HepG2 (cell line): ENCODE results near the gene IFI27L2. TPM values are rescaled to one million over a fixed set of nuclear protein-coding genes. Genes with fewer than 3 reads are reported as not detected.

Experiments
- ATAC-seq: fragments of 200-7000 bp; cut with Tn5 transposase; 3 replicates; pipeline ENCODE4 v1.9.1; 2020; ENCODE audit warnings: mild to moderate bottlenecking, moderate library complexity
- BruUV-seq: library from RNA; stranded (reverse); fragments of 400-500 nt; replicated peaks from 2 replicates; lab custom pipeline; 2021; lab: Mats Ljungman, UMichigan
- CTCF ChIA-PET: fragments of 300-600 bp; formaldehyde crosslinking; extraction: SDS; loops from one replicate; lab custom pipeline; 2021; ENCODE audit warnings: low total read pairs, inconsistent platforms, low intra/inter-chr PET ratio; lab: Yijun Ruan, JAX
- POLR2A ChIA-PET: fragments of 350-600 bp; sonication (Branson Sonifier 250); formaldehyde crosslinking; loops from one replicate; lab custom pipeline; 2020; ENCODE audit warnings: antibody characterized with exemption, inconsistent platforms; lab: Yijun Ruan, JAX
- DNase-seq: peaks from one replicate; pipeline ENCODE4 v3.0.0-alpha.2; 2015; ENCODE audit warnings: low spot score
- FAIRE-seq: peaks from 3 replicates; lab custom pipeline; 2011; peaks lifted over from hg19 to GRCh38; lab: Jason Lieb, UNC
- H2AFZ ChIP-seq: one replicate; pipeline ENCODE4 v1.6.1; 2011; ENCODE audit warnings: low read length, inconsistent platforms
- H3K27ac ChIP-seq: fragments of 300-600 bp; 3 replicates; pipeline ENCODE4 v1.8.0; 2011; ENCODE audit warnings: mixed run types, mild to moderate bottlenecking, mixed read lengths, low read length, inconsistent platforms; ENCODE audit not compliant: insufficient read depth; ENCODE audit errors: extremely low read length
- H3K27me3 ChIP-seq, 2 experiments: fragments of 200-600 bp in 1 of 2; 2 replicates in 1 of 2; 3 replicates in 1 of 2; pipeline versions ENCODE4 v1.6.0 to v1.8.0; 2011; ENCODE audit warnings: low read length in 2 of 2, mild to moderate bottlenecking in 2 of 2, moderate library complexity in 2 of 2, inconsistent platforms in 1 of 2; ENCODE audit not compliant: insufficient read depth in 2 of 2, control insufficient read depth in 1 of 2
- H3K36me3 ChIP-seq, 2 experiments: fragments of 200-600 bp in 1 of 2; replicated peaks in 1 of 2; 2 replicates in 1 of 2; 3 replicates in 1 of 2; pipeline versions ENCODE4 v1.5.1 to v1.8.0; 2011; ENCODE audit warnings: low read length in 2 of 2, inconsistent platforms in 1 of 2; ENCODE audit not compliant: insufficient read depth in 2 of 2, control insufficient read depth in 1 of 2
- H3K4me1 ChIP-seq: 2 replicates; pipeline ENCODE4 v1.5.1; 2012; ENCODE audit warnings: low read length, inconsistent platforms; ENCODE audit not compliant: insufficient read depth
- H3K4me2 ChIP-seq: 2 replicates; pipeline ENCODE4 v1.6.0; 2011; ENCODE audit warnings: low read depth, low read length, inconsistent platforms
- H3K4me3 ChIP-seq, 3 experiments: fragments of 200-600 bp in 1 of 3; sonication (generic), shearing (Covaris generic) in 1 of 3; replicated peaks in 1 of 3; 2 replicates each; pipeline ENCODE4 v1.5.1; 2011 to 2016; ENCODE audit warnings: low read length in 3 of 3, inconsistent platforms in 2 of 3, low read depth in 2 of 3, mild to moderate bottlenecking in 2 of 3, control low read depth in 1 of 3, mixed read lengths in 1 of 3; ENCODE audit not compliant: insufficient read depth in 1 of 3
- H3K79me2 ChIP-seq: one replicate; pipeline ENCODE4 v1.6.1; 2011; ENCODE audit warnings: low read length, inconsistent platforms; ENCODE audit not compliant: insufficient read depth
- H3K9ac ChIP-seq: 2 replicates; pipeline ENCODE4 v1.6.0; 2011; ENCODE audit warnings: mild to moderate bottlenecking, low read depth, low read length, inconsistent platforms; ENCODE audit not compliant: insufficient read depth
- H3K9me3 ChIP-seq: 2 replicates; pipeline ENCODE4 v1.5.1; 2012; ENCODE audit warnings: mild to moderate bottlenecking, low read length
- H4K20me1 ChIP-seq: 2 replicates; pipeline ENCODE4 v1.6.0; 2011; ENCODE audit warnings: inconsistent platforms, mild to moderate bottlenecking, low read length, moderate library complexity; ENCODE audit not compliant: insufficient read depth
- BRCA1 ChIP-seq: sonication (generic); formaldehyde crosslinking; IDR thresholded peaks from 2 replicates; pipeline ENCODE4 v1.4.0; 2020; ENCODE audit warnings: missing genetic modification reagents
- ETV5 ChIP-seq: IDR thresholded peaks from 2 replicates; pipeline ENCODE4 v1.6.1; 2018; ENCODE audit warnings: missing biosample characterization, missing genetic modification reagents, inconsistent platforms, borderline replicate concordance
- GABPB1 ChIP-seq: IDR thresholded peaks from 2 replicates; pipeline ENCODE4 v1.6.1; 2016; ENCODE audit warnings: mild to moderate bottlenecking, missing genetic modification reagents, moderate library complexity, missing compliant biosample characterization
- GLI4 ChIP-seq: sonication (generic); formaldehyde crosslinking; IDR thresholded peaks from 2 replicates; pipeline ENCODE4 v1.5.1; 2020; ENCODE audit warnings: missing genetic modification reagents, mild to moderate bottlenecking, moderate library complexity, borderline replicate concordance
- NRL ChIP-seq: sonication (generic); formaldehyde crosslinking; IDR thresholded peaks from 2 replicates; pipeline ENCODE4 v1.5.0; 2020; ENCODE audit warnings: missing genetic modification reagents, mild to moderate bottlenecking, moderate library complexity, borderline replicate concordance
- SAFB2 ChIP-seq: sonication (generic); formaldehyde crosslinking; IDR thresholded peaks from 2 replicates; pipeline ENCODE4 v1.5.1; 2020; ENCODE audit warnings: missing genetic modification reagents, low read depth, mild to moderate bottlenecking, borderline replicate concordance
- SCMH1 ChIP-seq: sonication (generic); formaldehyde crosslinking; IDR thresholded peaks from 2 replicates; pipeline ENCODE4 v1.9.0; 2021; ENCODE audit warnings: missing genetic modification reagents, mild to moderate bottlenecking, borderline replicate concordance
- SMARCC2 ChIP-seq: fragments of 450-650 bp; IDR thresholded peaks from 2 replicates; pipeline ENCODE4 v1.6.1; 2017; ENCODE audit warnings: antibody characterized with exemption, mild to moderate bottlenecking
- SOX13 ChIP-seq, 3 experiments: fragments of 450-650 bp in 1 of 3; sonication (generic) in 1 of 3; formaldehyde crosslinking in 1 of 3; IDR thresholded peaks in 2 of 3; conservative IDR thresholded peaks in 1 of 3; 2 replicates each; pipeline versions ENCODE4 v1.5.0 to v1.6.1; 2016 to 2020; ENCODE audit warnings: antibody characterized with exemption in 1 of 3, mild to moderate bottlenecking in 1 of 3, missing compliant biosample characterization in 1 of 3, missing genetic modification reagents in 1 of 3, moderate library complexity in 1 of 3
- SP4 ChIP-seq: sonication (generic); formaldehyde crosslinking; IDR thresholded peaks from 2 replicates; pipeline ENCODE4 v1.8.1; 2023; ENCODE audit warnings: mild to moderate bottlenecking, missing genetic modification reagents
- STAG1 ChIP-seq: sonication (generic); formaldehyde crosslinking; IDR thresholded peaks from 2 replicates; pipeline ENCODE4 v1.4.0; 2020; ENCODE audit warnings: missing genetic modification reagents
- TCF7L2 ChIP-seq: IDR thresholded peaks from 2 replicates; pipeline ENCODE4 v1.6.1; 2011; ENCODE audit warnings: mild to moderate bottlenecking, low read depth, low read length, moderate library complexity
- ZNF234 ChIP-seq: sonication (generic); formaldehyde crosslinking; conservative IDR thresholded peaks from 2 replicates; pipeline ENCODE4 v1.5.1; 2020; ENCODE audit warnings: mild to moderate bottlenecking, missing genetic modification reagents
- ZNF274 ChIP-seq: sonication (generic); formaldehyde crosslinking; IDR thresholded peaks from 2 replicates; pipeline ENCODE4 v1.5.1; 2020; ENCODE audit warnings: mild to moderate bottlenecking, missing genetic modification reagents
- ZNF331 ChIP-seq: sonication (generic); formaldehyde crosslinking; IDR thresholded peaks from 2 replicates; pipeline ENCODE4 v1.4.0; 2020; ENCODE audit warnings: missing genetic modification reagents
- ZNF75D ChIP-seq: sonication (generic); formaldehyde crosslinking; IDR thresholded peaks from 2 replicates; pipeline ENCODE4 v1.8.1; 2023; ENCODE audit warnings: missing genetic modification reagents, mild to moderate bottlenecking, borderline replicate concordance
- WGBS: methylation state at CpG from one replicate; pipeline ENCODE4 v1.1.6; 2017; ENCODE audit warnings: low lambda C conversion rate; 5-methylcytosine and 5-hydroxymethylcytosine counted together
- in situ Hi-C: cut with HindIII; loops from 2 replicates; pipeline ENCODE4 v1.10.0; 2017; ENCODE audit warnings: low pct_unique_long_range_greater_than_20kb; ENCODE audit not compliant: extremely low pct_ligation_motif_present
- intact Hi-C: fragments of 100-400 bp; cut with micrococcal nuclease; formaldehyde crosslinking; loops from one replicate; pipeline ENCODE4 v1.10.0; 2022; ENCODE audit not compliant: unreplicated experiment
- polyA plus RNA-seq, 8 experiments: library from polyadenylated mRNA; depleted of rRNA in 3 of 8; stranded (reverse) in 7 of 8; unstranded in 1 of 8; fragments of >200 nt; fragmentation: Illumina TruSeq in 4 of 8; extraction: Trizol in 4 of 8; gene quantifications; 2 replicates each; pipeline versions ENCODE4 v1.2.1 to v1.2.3, GENCODE V29; 2011 to 2016; ENCODE audit warnings: low read depth in 4 of 8, missing spikeins in 1 of 8, mixed read lengths in 1 of 8; ENCODE audit not compliant: insufficient read depth in 1 of 8
- total RNA-seq, 5 experiments: library from RNA; depleted of rRNA; stranded (reverse); fragments of >200 nt; fragmentation: Illumina TruSeq; extraction: Trizol; gene quantifications; 2 replicates each; pipeline ENCODE4 v1.2.3, GENCODE V29; 2016; ENCODE audit warnings: low read depth in 1 of 5
- TF ChIP-seq, protein P1 (sequence below): sonication (generic); formaldehyde crosslinking; IDR thresholded peaks from 2 replicates; pipeline ENCODE4 v1.5.1; 2020; ENCODE audit warnings: mild to moderate bottlenecking, missing genetic modification reagents, moderate library complexity

Gene IFI27L2
- total and polyA plus RNA-seq, 2 of the 13 experiments (the other 11 are each of a cell fraction or from before 2014, with no cell fraction given), result 4.3 to 4.8 TPM

DNA sequence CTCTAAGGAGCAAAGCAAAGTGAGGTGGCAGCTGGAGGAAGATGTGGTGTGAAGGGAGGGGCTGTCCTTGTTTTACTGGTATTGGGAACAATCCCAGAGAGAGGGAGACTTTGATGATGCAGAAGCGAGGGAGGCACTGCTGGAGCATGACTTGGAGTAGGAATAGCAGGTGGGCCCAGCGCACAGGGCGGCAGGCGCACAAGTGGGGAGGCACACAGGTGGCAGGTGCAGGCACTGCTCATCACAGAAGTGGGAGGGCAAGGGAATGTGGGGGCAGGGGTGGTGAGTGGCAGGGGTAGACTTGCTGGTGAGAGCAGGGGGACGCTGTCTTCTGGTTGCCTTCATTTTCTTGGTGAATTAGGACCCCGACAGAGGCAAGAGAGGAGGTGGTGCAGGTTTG lies 30.4 kb downstream of the IFI27L2 start:
- DNase-seq, result no peak
- POLR2A ChIA-PET, result no interaction called here
- TF ChIP-seq SMARCC2, result no peak
- no peak for TF ChIP-seq SAFB2 (CRISPR knock-in tag)
- TF ChIP-seq, all 625 proteins: peak for 0
- no peaks in the 10 kb centered on the region for H3K9me3 ChIP-seq
- no peak for FAIRE-seq
- no peaks in the 10 kb centered on the region for H3K79me2 ChIP-seq
- ATAC-seq, result no peak
- H3K9ac ChIP-seq, result no peak overlapping the region
- H4K20me1 ChIP-seq, result no peaks in the 10 kb centered on the region
- in situ Hi-C loops, result no loop called here
- H2AFZ ChIP-seq, result no peak overlapping the region
- BruUV-seq, result no TSS peak
- H3K4me1 ChIP-seq, result peaks cover 17% of the 10 kb centered on the region
- H3K27me3 ChIP-seq, result no peaks in the 10 kb centered on the region
- whole genome bisulfite sequencing, result 64% methylated on average over 6 of the region's 6 CpGs
- 0 out of 5 replicates have a peak, but pooled peaks cover 0 to 6% of the 10 kb centered on the region in 2 experiments for H3K36me3 ChIP-seq
- no peak overlapping the region for H3K4me2 ChIP-seq
- no peak overlapping the region for H3K4me3 ChIP-seq
- no peak overlapping the region for H3K27ac ChIP-seq
- CTCF ChIA-PET, result no interaction called here
- intact Hi-C loops, result no loop called here

DNA sequence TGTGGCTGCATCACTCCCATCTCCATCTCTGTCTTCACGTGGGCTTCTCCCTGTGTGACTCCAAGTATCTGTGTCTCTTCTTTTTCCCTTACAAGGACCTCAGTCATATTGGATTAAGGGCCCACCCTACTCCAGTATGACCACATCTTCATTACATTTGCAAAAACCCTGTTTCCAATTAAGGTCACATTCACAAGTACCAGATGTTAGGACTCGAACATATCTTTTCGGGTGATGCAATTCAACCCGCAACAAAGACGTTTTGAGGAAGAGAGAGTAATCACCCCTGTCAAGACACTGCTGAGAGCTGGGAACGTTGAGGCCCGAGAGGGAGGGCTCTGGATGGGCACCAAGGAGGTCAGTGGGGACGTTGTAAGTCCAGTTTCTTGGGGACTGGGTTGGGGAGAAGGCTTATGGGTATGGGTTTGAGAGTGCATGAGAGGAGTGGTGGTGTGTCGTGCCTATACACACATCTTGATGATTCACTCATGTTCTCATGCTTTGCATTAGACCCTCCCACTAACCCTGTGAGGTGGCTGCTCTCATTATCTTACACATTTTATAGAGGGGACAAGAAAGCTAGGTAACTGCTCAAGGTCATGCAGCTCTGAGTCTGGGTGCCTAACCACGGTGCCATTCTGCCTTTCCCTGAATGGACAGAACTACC lies 30.9 kb downstream of the IFI27L2 start:
- Histone ChIP-seq H3K27ac (no peak overlapping the region), H3K27me3 (no peaks in the 10 kb centered on the region), H3K4me1 (peaks cover 19% of the 10 kb centered on the region), H3K9ac (no peak overlapping the region), H3K4me3 (no peak overlapping the region), H3K4me2 (no peak overlapping the region), H4K20me1 (no peaks in the 10 kb centered on the region), H3K79me2 (no peaks in the 10 kb centered on the region), H2AFZ (no peak overlapping the region), H3K9me3 (no peaks in the 10 kb centered on the region), H3K36me3 (0 out of 5 replicates have a peak, but pooled peaks cover 0 to 6% of the 10 kb centered on the region in 2 experiments)
- no peak for TF ChIP-seq NRL (CRISPR knock-in tag)
- no peak for TF ChIP-seq SOX13 (IDR thresholded peaks at IDR 0.05)
- no peak for TF ChIP-seq SOX13 (CRISPR knock-in tag; conservative IDR thresholded peaks at IDR 0.05 in 1 of 2, IDR thresholded peaks at IDR 0.05 in 1 of 2)
- TF ChIP-seq, protein P1, sequence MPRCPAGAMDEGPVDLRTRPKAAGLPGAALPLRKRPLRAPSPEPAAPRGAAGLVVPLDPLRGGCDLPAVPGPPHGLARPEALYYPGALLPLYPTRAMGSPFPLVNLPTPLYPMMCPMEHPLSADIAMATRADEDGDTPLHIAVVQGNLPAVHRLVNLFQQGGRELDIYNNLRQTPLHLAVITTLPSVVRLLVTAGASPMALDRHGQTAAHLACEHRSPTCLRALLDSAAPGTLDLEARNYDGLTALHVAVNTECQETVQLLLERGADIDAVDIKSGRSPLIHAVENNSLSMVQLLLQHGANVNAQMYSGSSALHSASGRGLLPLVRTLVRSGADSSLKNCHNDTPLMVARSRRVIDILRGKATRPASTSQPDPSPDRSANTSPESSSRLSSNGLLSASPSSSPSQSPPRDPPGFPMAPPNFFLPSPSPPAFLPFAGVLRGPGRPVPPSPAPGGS (CRISPR knock-in tag), result no peak
- TF ChIP-seq BRCA1 (CRISPR knock-in tag), result no peak
- TF ChIP-seq ZNF75D (CRISPR knock-in tag), result no peak
- no peak for TF ChIP-seq ETV5
- TF ChIP-seq ZNF274 (CRISPR knock-in tag), result no peak
- TF ChIP-seq SCMH1 (CRISPR knock-in tag), result no peak
- TF ChIP-seq GABPB1, result no peak
- no peak for TF ChIP-seq SP4 (CRISPR knock-in tag)
- no peak for TF ChIP-seq ZNF234 (CRISPR knock-in tag)
- TF ChIP-seq GLI4 (CRISPR knock-in tag), result no peak
- no peak for TF ChIP-seq STAG1 (CRISPR knock-in tag)
- TF ChIP-seq TCF7L2, result no peak
- TF ChIP-seq ZNF331 (CRISPR knock-in tag), result no peak
- intact Hi-C loops, result no loop called here
- in situ Hi-C loops, result no loop called here
- no peak for DNase-seq
- FAIRE-seq, result no peak
- no TSS peak for BruUV-seq
- no peak for ATAC-seq
- WGBS, result 65% methylated on average over 10 of the region's 10 CpGs
- ChIA-PET CTCF (no interaction called here), POLR2A (no interaction called here)
